Ishikawa (cell line): ENCODE data around the gene ZNF664.

Experiments used
- CEBPB ChIP-seq: IDR thresholded peaks from 2 replicates; pipeline ENCODE4 v1.6.1; 2012
- CREB1 ChIP-seq: IDR thresholded peaks from 2 replicates; pipeline ENCODE4 v1.6.1; 2012; ENCODE audit warnings: low read depth
- EGR1 ChIP-seq: IDR thresholded peaks from 2 replicates; pipeline ENCODE4 v1.6.1; 2012
- EP300 ChIP-seq: IDR thresholded peaks from 2 replicates; pipeline ENCODE4 v1.6.1; 2012; ENCODE audit warnings: borderline replicate concordance
- FOXM1 ChIP-seq: IDR thresholded peaks from 2 replicates; pipeline ENCODE4 v1.6.1; 2012; ENCODE audit warnings: low read depth, borderline replicate concordance
- MAX ChIP-seq: IDR thresholded peaks from 2 replicates; pipeline ENCODE4 v1.6.1; 2012
- NFIC ChIP-seq: IDR thresholded peaks from 2 replicates; pipeline ENCODE4 v1.6.1; 2012
- RAD21 ChIP-seq: IDR thresholded peaks from 2 replicates; pipeline ENCODE4 v1.6.1; 2012; ENCODE audit warnings: low read depth
- REST ChIP-seq: IDR thresholded peaks from 2 replicates; pipeline ENCODE4 v1.6.1; 2012; ENCODE audit warnings: low read depth, mild to moderate bottlenecking
- TAF1 ChIP-seq: IDR thresholded peaks from 2 replicates; pipeline ENCODE4 v1.6.1; 2012; ENCODE audit warnings: low read depth, mild to moderate bottlenecking
- TCF12 ChIP-seq: IDR thresholded peaks from 2 replicates; pipeline ENCODE4 v1.6.1; 2012; ENCODE audit warnings: low read depth
- TEAD4 ChIP-seq: IDR thresholded peaks from 2 replicates; pipeline ENCODE4 v1.6.1; 2012
- USF1 ChIP-seq: IDR thresholded peaks from 2 replicates; pipeline ENCODE4 v1.6.1; 2012
- YY1 ChIP-seq: IDR thresholded peaks from 2 replicates; pipeline ENCODE4 v1.6.1; 2012; ENCODE audit warnings: low read depth
- ZBTB7A ChIP-seq: IDR thresholded peaks from 2 replicates; pipeline ENCODE4 v1.6.1; 2012; ENCODE audit warnings: low read depth

Gene ZNF664

GRCh38 chr12:123995023-123995748, 22.2 kb downstream of the ZNF664 start:
- TF ChIP-seq MAX: no peak
- TF ChIP-seq CEBPB: no peak
- TF ChIP-seq USF1: no peak
- no peak for TF ChIP-seq CREB1
- TF ChIP-seq EGR1: no peak
- no peak for TF ChIP-seq YY1
- no peak for TF ChIP-seq TEAD4

- no peak for TF ChIP-seq CEBPB
- TF ChIP-seq ZBTB7A: no peak
Observed at GRCh38 chr12:123996581-123996980, 23.6 kb downstream of the ZNF664 start.

GRCh38 chr12:123997033-123997822, 24.2 kb downstream of the ZNF664 start:
- TF ChIP-seq EP300 (no peak), TEAD4 (no peak), ZBTB7A (no peak), YY1 (no peak), USF1 (no peak), TAF1 (no peak), CEBPB (no peak), MAX (no peak), REST (no peak), NFIC (no peak), RAD21 (no peak), EGR1 (no peak), CREB1 (no peak), TCF12 (no peak), FOXM1 (no peak)

GRCh38 chr12:123997908-123998307, 24.9 kb downstream of the ZNF664 start:
- no peak for TF ChIP-seq ZBTB7A
- TF ChIP-seq REST: no peak

- TF ChIP-seq ZBTB7A: no peak
- no peak for TF ChIP-seq TEAD4
- no peak for TF ChIP-seq MAX
- TF ChIP-seq CREB1: no peak
Observed at GRCh38 chr12:123998344-123998990, 25.5 kb downstream of the ZNF664 start.

GRCh38 chr12:123998991-123999359, 26.0 kb downstream of the ZNF664 start:
- TF ChIP-seq TEAD4 (no peak), EP300 (no peak), RAD21 (no peak), FOXM1 (no peak), CEBPB (no peak), MAX (no peak), ZBTB7A (no peak), TAF1 (no peak), USF1 (no peak), CREB1 (no peak), TCF12 (no peak), REST (no peak), EGR1 (no peak), NFIC (no peak), YY1 (no peak)
